HEK293T (cell line): ENCODE results near the gene RAD51B.

Experiments
- ARNT ChIP-seq: fragments of 450-650 bp; IDR thresholded peaks from 2 replicates; pipeline ENCODE4 v1.6.1; 2017; ENCODE audit warnings: mild to moderate bottlenecking
- BHLHE40 ChIP-seq: fragments of 450-650 bp; IDR thresholded peaks from 2 replicates; pipeline ENCODE4 v1.6.1; 2016; ENCODE audit warnings: mild to moderate bottlenecking, moderate library complexity, borderline replicate concordance
- ELF4 ChIP-seq: fragments of 450-650 bp; IDR thresholded peaks from 2 replicates; pipeline ENCODE4 v1.6.1; 2017; ENCODE audit warnings: antibody characterized with exemption
- FOXM1 ChIP-seq: fragments of 450-650 bp; IDR thresholded peaks from 2 replicates; pipeline ENCODE4 v1.6.1; 2017; ENCODE audit warnings: mild to moderate bottlenecking, borderline replicate concordance
- HDGF ChIP-seq: fragments of 450-650 bp; IDR thresholded peaks from 2 replicates; pipeline ENCODE4 v1.6.1; 2017; ENCODE audit warnings: antibody characterized with exemption, borderline replicate concordance
- LEF1 ChIP-seq: fragments of 450-650 bp; IDR thresholded peaks from 2 replicates; pipeline ENCODE4 v1.6.1; 2017; ENCODE audit warnings: mild to moderate bottlenecking, borderline replicate concordance
- PKNOX1 ChIP-seq: fragments of 450-650 bp; IDR thresholded peaks from 2 replicates; pipeline ENCODE4 v1.6.1; 2016
- SP1 ChIP-seq: fragments of 450-650 bp; IDR thresholded peaks from 2 replicates; pipeline ENCODE4 v1.6.1; 2017
- TARDBP ChIP-seq: fragments of 450-650 bp; IDR thresholded peaks from 2 replicates; pipeline ENCODE4 v1.6.1; 2016
- ZNF384 ChIP-seq: fragments of 450-650 bp; IDR thresholded peaks from 2 replicates; pipeline ENCODE4 v1.6.1; 2016

- TF ChIP-seq FOXM1 (no peak), SP1 (no peak), HDGF (no peak), TARDBP (no peak), ZNF384 (no peak), BHLHE40 (no peak), ELF4 (no peak), ARNT (no peak), PKNOX1 (no peak), LEF1 (no peak)
Observed at GRCh38 chr14:68355415-68355814, 535.8 kb downstream of the RAD51B start.
